GM23338 (cell line): ENCODE measurements around the gene RRAD. TPM values are rescaled to one million over a fixed set of nuclear protein-coding genes. Genes with fewer than 3 reads are reported as not detected.
"Not testable (repeated sequence)": the region's sequence is repeated elsewhere in the genome, so short reads cannot be mapped to it uniquely, and the experiment has no call there.

ENCODE experiments used
- ATAC-seq: fragments of 200-7000 bp; cut with Tn5 transposase; 3 replicates; pipeline ENCODE4 v1.9.1; 2020
- DNase-seq: peaks from one replicate; pipeline ENCODE4 v3.0.0-alpha.2; 2015; ENCODE audit warnings: low spot score
- H2AFZ ChIP-seq: fragments of 200-600 bp; sonication (generic); 2 replicates; pipeline ENCODE4 v1.8.0; 2016; ENCODE audit warnings: antibody characterized with exemption, mild to moderate bottlenecking, moderate library complexity
- H3F3A ChIP-seq: fragments of 200-600 bp; sonication (generic); replicated peaks from 2 replicates; pipeline ENCODE4 v1.8.0; 2017; ENCODE audit warnings: antibody characterized with exemption, mixed run types, low read depth
- H3K27ac ChIP-seq: fragments of 200-600 bp; sonication (generic); 2 replicates; pipeline ENCODE4 v1.6.1; 2016; ENCODE audit warnings: low read depth
- H3K27me3 ChIP-seq: fragments of 200-600 bp; sonication (generic); 2 replicates; pipeline ENCODE4 v1.8.0; 2016; ENCODE audit warnings: mild to moderate bottlenecking, mixed run types, moderate library complexity; ENCODE audit not compliant: insufficient read depth
- H3K36me3 ChIP-seq: fragments of 200-600 bp; sonication (generic); 2 replicates; pipeline ENCODE4 v1.8.0; 2016; ENCODE audit warnings: mild to moderate bottlenecking; ENCODE audit not compliant: insufficient read depth
- H3K4me1 ChIP-seq: fragments of 200-600 bp; sonication (generic); 2 replicates; pipeline ENCODE4 v1.8.0; 2016; ENCODE audit warnings: mild to moderate bottlenecking, moderate library complexity; ENCODE audit not compliant: insufficient read depth
- H3K4me2 ChIP-seq: fragments of 200-600 bp; sonication (generic); 2 replicates; pipeline ENCODE4 v1.7.1; 2017; ENCODE audit warnings: mixed run types
- H3K4me3 ChIP-seq: fragments of 200-600 bp; sonication (generic); 2 replicates; pipeline ENCODE4 v1.6.1; 2016; ENCODE audit warnings: mixed run types
- H3K79me2 ChIP-seq: fragments of 200-600 bp; sonication (generic); replicated peaks from 2 replicates; pipeline ENCODE4 v1.8.0; 2017; ENCODE audit warnings: mild to moderate bottlenecking; ENCODE audit not compliant: insufficient read depth
- H3K9me2 ChIP-seq: fragments of 200-600 bp; sonication (generic); 2 replicates; pipeline ENCODE4 v1.8.0; 2017; ENCODE audit not compliant: insufficient read depth
- H4K20me1 ChIP-seq: fragments of 200-600 bp; sonication (generic); replicated peaks from 2 replicates; pipeline ENCODE4 v1.8.0; 2017; ENCODE audit warnings: mild to moderate bottlenecking; ENCODE audit not compliant: insufficient read depth
- H3K27ac Mint-ChIP-seq: 2 replicates; pipeline ENCODE4 v1.8.0; 2020; ENCODE audit warnings: inconsistent platforms, mild to moderate bottlenecking, moderate library complexity, mixed read lengths
- H3K27me3 Mint-ChIP-seq: 3 replicates; pipeline ENCODE4 v1.8.0; 2022; ENCODE audit warnings: low read depth, mild to moderate bottlenecking, moderate library complexity, mixed read lengths, inconsistent platforms; ENCODE audit not compliant: insufficient read depth, poor library complexity
- H3K36me3 Mint-ChIP-seq: 3 replicates; pipeline ENCODE4 v1.8.0; 2021; ENCODE audit warnings: low read depth, mild to moderate bottlenecking, inconsistent platforms, moderate library complexity, mixed read lengths
- H3K4me1 Mint-ChIP-seq: 3 replicates; pipeline ENCODE4 v1.8.0; 2020; ENCODE audit warnings: mild to moderate bottlenecking, inconsistent platforms, mixed read lengths
- H3K4me3 Mint-ChIP-seq: 3 replicates; pipeline ENCODE4 v1.8.0; 2021; ENCODE audit warnings: moderate library complexity, mild to moderate bottlenecking, inconsistent platforms, mixed read lengths
- H3K9me3 Mint-ChIP-seq: 3 replicates; pipeline ENCODE4 v1.8.0; 2020; ENCODE audit warnings: moderate library complexity, mild to moderate bottlenecking, inconsistent platforms, mixed read lengths
- CTCF ChIP-seq, 2 experiments: fragments of 200-600 bp in 1 of 2; sonication (generic) in 1 of 2; conservative IDR thresholded peaks; 2 replicates each; pipeline versions ENCODE4 v1.5.1 to v1.6.1; 2016 to 2017; ENCODE audit warnings: antibody characterized with exemption in 2 of 2, low read depth in 2 of 2, mild to moderate bottlenecking in 2 of 2, moderate library complexity in 1 of 2
- EZH2 ChIP-seq: fragments of 200-600 bp; sonication (generic); IDR thresholded peaks from one replicate; pipeline ENCODE4 v1.8.0; 2017; ENCODE audit warnings: antibody characterized with exemption, mild to moderate bottlenecking, low read depth; ENCODE audit not compliant: unreplicated experiment
- EZH2phosphoT487 ChIP-seq: fragments of 200-600 bp; sonication (generic); IDR thresholded peaks from one replicate; pipeline ENCODE4 v1.8.1; 2018; ENCODE audit warnings: antibody characterized with exemption; ENCODE audit not compliant: unreplicated experiment
- JUNB ChIP-seq: IDR thresholded peaks from one replicate; pipeline ENCODE4 v1.6.1; 2016; ENCODE audit warnings: antibody characterized with exemption; ENCODE audit not compliant: unreplicated experiment
- NANOG ChIP-seq: IDR thresholded peaks from 2 replicates; pipeline ENCODE4 v1.6.1; 2016; ENCODE audit warnings: antibody characterized with exemption, borderline replicate concordance
- REST ChIP-seq: IDR thresholded peaks from one replicate; pipeline ENCODE4 v1.6.1; 2018; ENCODE audit warnings: antibody characterized with exemption; ENCODE audit not compliant: unreplicated experiment
- STAT1 ChIP-seq: IDR thresholded peaks from one replicate; pipeline ENCODE4 v1.6.1; 2016; ENCODE audit warnings: antibody characterized with exemption; ENCODE audit not compliant: unreplicated experiment
- ZNF114 ChIP-seq: fragments of 250-450 bp; sonication (Bioruptor Pico); IDR thresholded peaks from 2 replicates; pipeline ENCODE4 v1.5.0; 2020; ENCODE audit warnings: mild to moderate bottlenecking, moderate library complexity
- polyA plus RNA-seq: library from polyadenylated mRNA; unstranded; fragments of >200 nt; fragmentation: Nextera tagmentation; extraction: Ambion mirVana; gene quantifications from 2 replicates; pipeline ENCODE4 v1.2.1, GENCODE V29; 2016
- total RNA-seq: library from RNA; depleted of rRNA; stranded (reverse); fragments of >200 nt; shearing (Covaris generic); gene quantifications from 2 replicates; pipeline ENCODE4 v1.2.3, GENCODE V29; 2014
- TF ChIP-seq, protein P1 (sequence below): fragments of 250-450 bp; sonication (Bioruptor Pico); IDR thresholded peaks from 2 replicates; pipeline ENCODE4 v1.5.0; 2020; ENCODE audit warnings: mild to moderate bottlenecking, moderate library complexity

Gene RRAD
- total and polyA plus RNA-seq, 2 experiments from 2014 or later, result 0.18 TPM; not detected in 1

DNA sequence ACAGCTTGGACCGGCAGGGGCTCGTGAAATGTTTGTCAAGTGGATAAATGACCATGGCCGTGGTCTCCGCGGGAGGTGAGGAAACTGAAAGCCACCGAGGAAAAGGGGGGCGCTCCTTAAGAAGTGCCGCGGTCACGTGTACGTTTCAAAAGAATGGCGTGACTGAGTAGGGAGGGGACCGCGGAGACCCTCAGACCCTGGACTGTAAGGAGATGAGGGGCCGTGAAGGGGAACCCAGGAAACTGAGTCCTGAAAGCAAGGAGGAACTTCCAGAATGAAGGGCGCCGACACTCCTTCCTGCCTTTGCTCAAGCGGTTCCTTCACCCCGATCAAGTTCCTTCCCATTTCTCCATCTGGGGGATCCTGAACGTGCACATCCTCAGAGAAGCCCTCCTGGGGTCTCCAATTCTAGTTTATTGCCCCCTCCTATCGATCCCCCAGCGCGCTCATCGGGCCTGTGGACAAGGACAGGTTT is 9.5 kb upstream of the RRAD start:
- peak; percentile 6; the same call in 1 of the 3 replicates for ATAC-seq
- TF ChIP-seq EZH2, result peak; percentile 9
- H3K4me2 ChIP-seq, result peak overlapping the region; percentile 96

DNA sequence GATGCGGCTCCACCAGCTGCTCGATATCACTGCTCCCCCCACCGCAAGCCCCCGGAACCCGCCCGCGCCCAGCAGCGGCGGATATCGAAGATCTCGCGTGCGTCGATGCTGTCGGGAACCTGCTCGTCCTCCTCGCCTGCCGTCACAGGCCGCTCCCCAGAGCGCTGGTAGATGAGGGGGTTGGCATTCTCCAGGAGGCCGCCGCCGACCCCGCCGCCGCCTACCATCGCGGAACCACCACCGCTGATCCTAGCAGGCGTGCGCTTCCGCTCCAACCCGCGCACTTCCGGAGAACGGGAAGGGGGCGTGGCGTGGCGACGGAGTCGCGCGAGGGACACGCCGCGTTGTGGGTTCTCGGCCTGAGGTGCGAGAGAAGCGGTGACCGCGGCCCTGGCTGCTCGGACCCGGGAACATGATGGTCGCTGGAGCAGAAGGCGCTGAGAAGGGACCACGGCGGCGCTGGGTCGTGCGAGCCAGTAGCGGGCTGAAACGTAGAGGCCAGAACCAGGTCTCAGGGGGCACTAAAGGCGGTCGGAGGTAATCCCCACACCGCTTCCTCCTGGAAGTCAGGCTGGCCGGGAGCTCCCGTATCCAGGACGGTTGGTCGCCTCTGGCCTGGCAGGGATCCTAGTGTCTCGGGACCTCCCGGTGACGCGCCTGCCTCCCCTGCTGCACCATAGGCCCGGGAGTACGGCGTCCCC is 9.0 kb upstream of the RRAD start, which contains the start of gene CIAO2B:
TSS of gene CIAO2B (minus strand) at position 265 of the 701 bp plus-strand sequence. CDS start at position 227, 38 bp downstream.
- Mint-ChIP-seq H3K27me3 (peaks cover 38% of the 10 kb centered on the region), H3K27ac (peak within 1 kb of the TSS; percentile 87), H3K36me3 (peaks cover 5% of the 10 kb centered on the region; the same call in 1 of the 3 replicates), H3K4me1 (peaks cover 12% of the 10 kb centered on the region), H3K9me3 (no peaks in the 10 kb centered on the region), H3K4me3 (peak within 1 kb of the TSS; percentile 98)
- no peaks in the 10 kb centered on the region for H3K9me2 ChIP-seq
- DNase-seq (peak; percentile 85), ATAC-seq (peak; percentile 85)
- H3K4me2 ChIP-seq, result peak within 1 kb of the TSS; percentile 96
- peaks cover 8% of the 10 kb centered on the region for H3K4me1 ChIP-seq
- no peak within 1 kb of the TSS for H3K27ac ChIP-seq
- peaks cover 27% of the 10 kb centered on the region for H3K27me3 ChIP-seq
- H3K4me3 ChIP-seq, result peak within 1 kb of the TSS; percentile 91
- peaks cover 10% of the 10 kb centered on the region for H4K20me1 ChIP-seq
- no peaks in the 10 kb centered on the region for H3K36me3 ChIP-seq
- H3F3A ChIP-seq, result 0 out of 2 replicates have a peak, but pooled peaks cover 6% of the 10 kb centered on the region
- H2AFZ ChIP-seq, result peak within 1 kb of the TSS; percentile 93
- peaks cover 3% of the 10 kb centered on the region; the same call in 1 of the 2 replicates for H3K79me2 ChIP-seq
- TF ChIP-seq NANOG (no peak), EZH2phosphoT487 (no peak), CTCF (conservative IDR thresholded peaks at IDR 0.05; ENCODE audit: low read depth in 2 of 2) (no peak), REST (no peak), STAT1 (no peak), ZNF114 (CRISPR knock-in tag) (no peak), JUNB (no peak)
- TF ChIP-seq, protein P1, sequence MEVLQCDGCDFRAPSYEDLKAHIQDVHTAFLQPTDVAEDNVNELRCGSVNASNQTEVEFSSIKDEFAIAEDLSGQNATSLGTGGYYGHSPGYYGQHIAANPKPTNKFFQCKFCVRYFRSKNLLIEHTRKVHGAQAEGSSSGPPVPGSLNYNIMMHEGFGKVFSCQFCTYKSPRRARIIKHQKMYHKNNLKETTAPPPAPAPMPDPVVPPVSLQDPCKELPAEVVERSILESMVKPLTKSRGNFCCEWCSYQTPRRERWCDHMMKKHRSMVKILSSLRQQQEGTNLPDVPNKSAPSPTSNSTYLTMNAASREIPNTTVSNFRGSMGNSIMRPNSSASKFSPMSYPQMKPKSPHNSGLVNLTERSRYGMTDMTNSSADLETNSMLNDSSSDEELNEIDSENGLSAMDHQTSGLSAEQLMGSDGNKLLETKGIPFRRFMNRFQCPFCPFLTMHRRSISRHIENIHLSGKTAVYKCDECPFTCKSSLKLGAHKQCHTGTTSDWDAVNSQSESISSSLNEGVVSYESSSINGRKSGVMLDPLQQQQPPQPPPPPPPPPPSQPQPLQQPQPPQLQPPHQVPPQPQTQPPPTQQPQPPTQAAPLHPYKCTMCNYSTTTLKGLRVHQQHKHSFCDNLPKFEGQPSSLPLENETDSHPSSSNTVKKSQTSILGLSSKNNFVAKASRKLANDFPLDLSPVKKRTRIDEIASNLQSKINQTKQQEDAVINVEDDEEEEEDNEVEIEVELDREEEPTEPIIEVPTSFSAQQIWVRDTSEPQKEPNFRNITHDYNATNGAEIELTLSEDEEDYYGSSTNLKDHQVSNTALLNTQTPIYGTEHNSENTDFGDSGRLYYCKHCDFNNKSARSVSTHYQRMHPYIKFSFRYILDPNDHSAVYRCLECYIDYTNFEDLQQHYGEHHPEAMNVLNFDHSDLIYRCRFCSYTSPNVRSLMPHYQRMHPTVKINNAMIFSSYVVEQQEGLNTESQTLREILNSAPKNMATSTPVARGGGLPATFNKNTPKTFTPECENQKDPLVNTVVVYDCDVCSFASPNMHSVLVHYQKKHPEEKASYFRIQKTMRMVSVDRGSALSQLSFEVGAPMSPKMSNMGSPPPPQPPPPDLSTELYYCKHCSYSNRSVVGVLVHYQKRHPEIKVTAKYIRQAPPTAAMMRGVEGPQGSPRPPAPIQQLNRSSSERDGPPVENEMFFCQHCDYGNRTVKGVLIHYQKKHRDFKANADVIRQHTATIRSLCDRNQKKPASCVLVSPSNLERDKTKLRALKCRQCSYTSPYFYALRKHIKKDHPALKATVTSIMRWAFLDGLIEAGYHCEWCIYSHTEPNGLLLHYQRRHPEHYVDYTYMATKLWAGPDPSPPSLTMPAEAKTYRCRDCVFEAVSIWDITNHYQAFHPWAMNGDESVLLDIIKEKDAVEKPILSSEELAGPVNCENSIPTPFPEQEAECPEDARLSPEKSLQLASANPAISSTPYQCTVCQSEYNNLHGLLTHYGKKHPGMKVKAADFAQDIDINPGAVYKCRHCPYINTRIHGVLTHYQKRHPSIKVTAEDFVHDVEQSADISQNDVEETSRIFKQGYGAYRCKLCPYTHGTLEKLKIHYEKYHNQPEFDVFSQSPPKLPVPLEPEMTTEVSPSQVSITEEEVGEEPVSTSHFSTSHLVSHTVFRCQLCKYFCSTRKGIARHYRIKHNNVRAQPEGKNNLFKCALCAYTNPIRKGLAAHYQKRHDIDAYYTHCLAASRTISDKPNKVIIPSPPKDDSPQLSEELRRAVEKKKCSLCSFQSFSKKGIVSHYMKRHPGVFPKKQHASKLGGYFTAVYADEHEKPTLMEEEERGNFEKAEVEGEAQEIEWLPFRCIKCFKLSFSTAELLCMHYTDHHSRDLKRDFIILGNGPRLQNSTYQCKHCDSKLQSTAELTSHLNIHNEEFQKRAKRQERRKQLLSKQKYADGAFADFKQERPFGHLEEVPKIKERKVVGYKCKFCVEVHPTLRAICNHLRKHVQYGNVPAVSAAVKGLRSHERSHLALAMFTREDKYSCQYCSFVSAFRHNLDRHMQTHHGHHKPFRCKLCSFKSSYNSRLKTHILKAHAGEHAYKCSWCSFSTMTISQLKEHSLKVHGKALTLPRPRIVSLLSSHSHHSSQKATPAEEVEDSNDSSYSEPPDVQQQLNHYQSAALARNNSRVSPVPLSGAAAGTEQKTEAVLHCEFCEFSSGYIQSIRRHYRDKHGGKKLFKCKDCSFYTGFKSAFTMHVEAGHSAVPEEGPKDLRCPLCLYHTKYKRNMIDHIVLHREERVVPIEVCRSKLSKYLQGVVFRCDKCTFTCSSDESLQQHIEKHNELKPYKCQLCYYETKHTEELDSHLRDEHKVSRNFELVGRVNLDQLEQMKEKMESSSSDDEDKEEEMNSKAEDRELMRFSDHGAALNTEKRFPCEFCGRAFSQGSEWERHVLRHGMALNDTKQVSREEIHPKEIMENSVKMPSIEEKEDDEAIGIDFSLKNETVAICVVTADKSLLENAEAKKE (CRISPR knock-in tag), result no peak

More for the DNA sequence above, 9.5 kb upstream of the RRAD start:
- peak overlapping the region; percentile 93 for H2AFZ ChIP-seq
- H3F3A ChIP-seq, H3K79me2 ChIP-seq, H4K20me1 ChIP-seq, H3K9me3 Mint-ChIP-seq, H3K4me1 ChIP-seq, DNase-seq, H3K36me3 Mint-ChIP-seq, H3K27ac ChIP-seq, H3K9me2 ChIP-seq, H3K36me3 ChIP-seq: not testable (repeated sequence)
- Mint-ChIP-seq H3K4me1 (peaks cover 12% of the 10 kb centered on the region), H3K27me3 (peaks cover 36% of the 10 kb centered on the region), H3K4me3 (peak overlapping the region; percentile 98), H3K27ac (0 out of 2 replicates have a peak overlapping the region, but pooled peaks have one; percentile 67)
- peak overlapping the region; percentile 91 for H3K4me3 ChIP-seq
- peaks cover 27% of the 10 kb centered on the region for H3K27me3 ChIP-seq
